Natural killer cell (primary cell): Measurements from ENCODE around the gene EVI2B. TPM values are rescaled to one million over a fixed set of nuclear protein-coding genes. Genes with fewer than 3 reads are reported as not detected.

Experiments
- ATAC-seq, 3 donors: fragments of 150-1000 bp in 2 of 3; fragments of 200-7000 bp in 1 of 3; cut with Tn5 transposase; 1 replicate in 1 of 3; 2 replicates in 2 of 3; pipeline ENCODE4 v1.10.0; 2021; ENCODE audit warnings: mild to moderate bottlenecking in 2 of 3, moderate library complexity in 2 of 3
- DNase-seq, 2 donors: peaks; one replicate each; pipeline versions ENCODE4 v3.0.0 to v3.0.0-alpha.2; 2013 to 2021; ENCODE audit warnings: mixed read lengths in 1 of 2
- H3K27ac ChIP-seq: one replicate; pipeline ENCODE4 v1.5.1; 2013; ENCODE audit warnings: mild to moderate bottlenecking, low read length
- H3K27me3 ChIP-seq: one replicate; pipeline ENCODE4 v1.6.1; 2013; ENCODE audit warnings: low read length; ENCODE audit not compliant: control insufficient read depth, insufficient read depth
- H3K36me3 ChIP-seq: one replicate; pipeline ENCODE4 v1.6.1; 2013; ENCODE audit warnings: low read length; ENCODE audit not compliant: control insufficient read depth, insufficient read depth
- H3K4me1 ChIP-seq: one replicate; pipeline ENCODE4 v1.6.1; 2013; ENCODE audit warnings: low read length; ENCODE audit not compliant: control insufficient read depth, insufficient read depth
- H3K4me3 ChIP-seq: one replicate; pipeline ENCODE4 v1.5.1; 2013; ENCODE audit warnings: low read length
- H3K9me3 ChIP-seq: one replicate; pipeline ENCODE4 v1.6.1; 2013; ENCODE audit warnings: low read length; ENCODE audit not compliant: control insufficient read depth, insufficient read depth
- H3K27ac Mint-ChIP-seq, 2 donors: one replicate each; pipeline ENCODE4 v1.8.0; 2022; ENCODE audit warnings: mild to moderate bottlenecking in 2 of 2, mixed read lengths in 2 of 2, moderate library complexity in 1 of 2
- H3K27me3 Mint-ChIP-seq, 2 donors: one replicate each; pipeline ENCODE4 v1.8.0; 2022; ENCODE audit warnings: low read depth in 2 of 2, mixed read lengths in 2 of 2
- H3K36me3 Mint-ChIP-seq: one replicate; pipeline ENCODE4 v1.8.0; 2022; ENCODE audit warnings: mixed read lengths
- H3K4me1 Mint-ChIP-seq, 2 donors: one replicate each; pipeline ENCODE4 v1.8.0; 2022; ENCODE audit warnings: mixed read lengths in 2 of 2
- H3K4me3 Mint-ChIP-seq: one replicate; pipeline ENCODE4 v1.8.0; 2022; ENCODE audit warnings: mild to moderate bottlenecking, moderate library complexity, mixed read lengths
- H3K9me3 Mint-ChIP-seq, 2 donors: one replicate each; pipeline ENCODE4 v1.8.0; 2022; ENCODE audit warnings: mixed read lengths in 2 of 2
- CTCF ChIP-seq: fragments of 200-600 bp; IDR thresholded peaks from one replicate; pipeline ENCODE4 v1.8.0; 2022; ENCODE audit warnings: antibody characterized with exemption
- WGBS: methylation state at CpG from one replicate; pipeline ENCODE4 v1.1.7; 2013; ENCODE audit warnings: missing lambda C conversion rate; ENCODE audit not compliant: insufficient coverage; 5-methylcytosine and 5-hydroxymethylcytosine counted together
- intact Hi-C: fragments of 100-400 bp; cut with micrococcal nuclease; formaldehyde crosslinking; loops from one replicate; pipeline ENCODE4 v1.14.2; 2022
- total RNA-seq, 4 donors: library from RNA; stranded (reverse); fragments of 120-200 nt in 1 of 4; gene quantifications; one replicate each; pipeline versions ENCODE4 v1.2.3 to v1.2.4, GENCODE V29; 2013 to 2022

EVI2B gene
- total RNA-seq, 3 donors from 2014 or later (not counting 1 experiment from before 2014, with no cell fraction given) = 89.6 to 103 (median 98.9) TPM

- H3K9me3 ChIP-seq = no peaks in the 10 kb centered on the region
- ATAC-seq = peak; percentile 13 to 50 (median 44)
- H3K27me3 ChIP-seq = no peaks in the 10 kb centered on the region
- H3K4me3 ChIP-seq = peak overlapping the region; percentile 62
- Mint-ChIP-seq H3K4me1 (peaks cover 71 to 72% of the 10 kb centered on the region in 2 donors), H3K27me3 (no peaks in the 10 kb centered on the region), H3K36me3 (peaks cover 2% of the 10 kb centered on the region), H3K9me3 (no peaks in the 10 kb centered on the region), H3K27ac (peak overlapping the region; percentile 88 to 89), H3K4me3 (peak overlapping the region; percentile 95)
- TF ChIP-seq CTCF = no peak
- intact Hi-C loops = no loop called here
- WGBS = 0% methylated on average over 2 of the region's 2 CpGs
- H3K27ac ChIP-seq = peak overlapping the region; percentile 86
- peak in 1 of 2 donors; percentile 91 for DNase-seq
- H3K4me1 ChIP-seq = peaks cover 18% of the 10 kb centered on the region
- H3K36me3 ChIP-seq = peaks cover 15% of the 10 kb centered on the region
These were observed 3.6 kb downstream of the EVI2B start for GRCh38 chr17:31310260-31310659.

- no peaks in the 10 kb centered on the region for H3K27me3 Mint-ChIP-seq
- 0% methylated on average over 1 of the region's 2 CpGs for whole genome bisulfite sequencing
- Histone ChIP-seq H3K4me1 (peaks cover 18% of the 10 kb centered on the region), H3K9me3 (no peaks in the 10 kb centered on the region), H3K36me3 (peaks cover 22% of the 10 kb centered on the region), H3K27me3 (no peaks in the 10 kb centered on the region), H3K4me3 (peak overlapping the region; percentile 62), H3K27ac (peak overlapping the region; percentile 86)
- peaks cover 9% of the 10 kb centered on the region for H3K36me3 Mint-ChIP-seq
- peak overlapping the region; percentile 95 for H3K4me3 Mint-ChIP-seq
- DNase-seq (peak in 1 of 2 donors; percentile 65), ATAC-seq (peak; percentile 28 to 66 (median 53))
- H3K27ac Mint-ChIP-seq = peak overlapping the region; percentile 88 to 89
- TF ChIP-seq CTCF = no peak
- intact Hi-C loops = no loop called here
- no peaks in the 10 kb centered on the region for H3K9me3 Mint-ChIP-seq
- H3K4me1 Mint-ChIP-seq = peaks cover 74 to 75% of the 10 kb centered on the region in 2 donors
These were observed 4.3 kb downstream of the EVI2B start for GRCh38 chr17:31309556-31309955.

- 38% methylated on average over 5 of the region's 5 CpGs for WGBS
- no peaks in the 10 kb centered on the region for H3K9me3 ChIP-seq
- no peaks in the 10 kb centered on the region for H3K9me3 Mint-ChIP-seq
- no peak for TF ChIP-seq CTCF
- intact Hi-C loops = no loop called here
- no peaks in the 10 kb centered on the region for H3K27me3 ChIP-seq
- DNase-seq (peak in 1 of 2 donors; percentile 64), ATAC-seq (peak; percentile 36 to 38 (median 38))
- peak overlapping the region; percentile 86 for H3K27ac ChIP-seq
- H3K27ac Mint-ChIP-seq = peak overlapping the region; percentile 88 to 89
- H3K4me1 ChIP-seq = peaks cover 18% of the 10 kb centered on the region
- H3K4me3 ChIP-seq = peak overlapping the region; percentile 62
- peaks cover 16% of the 10 kb centered on the region for H3K36me3 Mint-ChIP-seq
- H3K36me3 ChIP-seq = peaks cover 31% of the 10 kb centered on the region
- H3K27me3 Mint-ChIP-seq = no peaks in the 10 kb centered on the region
- H3K4me1 Mint-ChIP-seq = peaks cover 71 to 76% of the 10 kb centered on the region in 2 donors
- peak overlapping the region; percentile 95 for H3K4me3 Mint-ChIP-seq
These were observed 5.2 kb downstream of the EVI2B start for GRCh38 chr17:31308372-31309334.
